ENCODE measurements around the gene MAP4K2.

- no peak for TF ChIP-seq CTCF (IDR thresholded peaks at IDR 0.05)
- no peak for TF ChIP-seq EP300 (IDR thresholded peaks at IDR 0.05)
- TF ChIP-seq POLR2A (IDR thresholded peaks at IDR 0.05; ENCODE audit: low read depth), result no peak
- TF ChIP-seq POLR2AphosphoS5 (IDR thresholded peaks at IDR 0.05), result no peak
These were observed 42.2 kb upstream of the MAP4K2 start for GRCh38 chr11:64845129-64845775.
